HG03139 (cell line): Measurements from ENCODE around the gene SLC25A12.
"Not testable (repeated sequence)": the region's sequence is repeated elsewhere in the genome, so short reads cannot be mapped to it uniquely, and the experiment has no call there.

ENCODE experiments used
- ATAC-seq: cut with Tn5 transposase; IDR thresholded peaks from one replicate; pipeline ENCODE4 v1.9.1; 2021; ENCODE audit not compliant: unreplicated experiment

SLC25A12 gene

GRCh38 chr2:171830039-171830438, 64.0 kb downstream of the SLC25A12 start:
- no peak for ATAC-seq

- no peak for ATAC-seq
These were observed 70.0 kb downstream of the SLC25A12 start for GRCh38 chr2:171824086-171824485.

GRCh38 chr2:171822525-171823322, 71.3 kb downstream of the SLC25A12 start:
- no peak for ATAC-seq

- no peak for ATAC-seq
These were observed 74.6 kb downstream of the SLC25A12 start for GRCh38 chr2:171819453-171819852.

- no peak for ATAC-seq
These were observed 79.2 kb downstream of the SLC25A12 start for GRCh38 chr2:171814883-171815282.

GRCh38 chr2:171814174-171814573, 79.9 kb downstream of the SLC25A12 start:
- no peak for ATAC-seq

GRCh38 chr2:171813729-171814128, 80.3 kb downstream of the SLC25A12 start:
- ATAC-seq, result no peak

GRCh38 chr2:171813126-171813525, 80.9 kb downstream of the SLC25A12 start:
- no peak for ATAC-seq

GRCh38 chr2:171811245-171811628, 82.8 kb downstream of the SLC25A12 start:
- no peak for ATAC-seq

GRCh38 chr2:171810422-171811244, 83.4 kb downstream of the SLC25A12 start:
- no peak for ATAC-seq

- not testable (repeated sequence) for ATAC-seq
These were observed 85.2 kb downstream of the SLC25A12 start for GRCh38 chr2:171808885-171809284.

GRCh38 chr2:171807831-171808393, 86.1 kb downstream of the SLC25A12 start:
- ATAC-seq, result no peak

GRCh38 chr2:171807119-171807518, 86.9 kb downstream of the SLC25A12 start:
- ATAC-seq, result no peak

GRCh38 chr2:171804456-171804855, 89.6 kb downstream of the SLC25A12 start:
- ATAC-seq, result no peak

GRCh38 chr2:171803757-171804156, 90.3 kb downstream of the SLC25A12 start:
- ATAC-seq, result no peak

GRCh38 chr2:171800639-171801038, 93.4 kb downstream of the SLC25A12 start:
- no peak for ATAC-seq

- ATAC-seq, result no peak
These were observed 95.8 kb downstream of the SLC25A12 start for GRCh38 chr2:171798156-171798820.

- ATAC-seq, result no peak
These were observed 99.1 kb downstream of the SLC25A12 start for GRCh38 chr2:171794918-171795317.

GRCh38 chr2:171793691-171794678, 100.1 kb downstream of the SLC25A12 start:
- ATAC-seq, result no peak
